ENCODE results near the gene SLC1A4.
A peak's percentile ranks its signal among the peaks of the same experiment; 100 is the strongest.

SLC1A4 gene

DNA sequence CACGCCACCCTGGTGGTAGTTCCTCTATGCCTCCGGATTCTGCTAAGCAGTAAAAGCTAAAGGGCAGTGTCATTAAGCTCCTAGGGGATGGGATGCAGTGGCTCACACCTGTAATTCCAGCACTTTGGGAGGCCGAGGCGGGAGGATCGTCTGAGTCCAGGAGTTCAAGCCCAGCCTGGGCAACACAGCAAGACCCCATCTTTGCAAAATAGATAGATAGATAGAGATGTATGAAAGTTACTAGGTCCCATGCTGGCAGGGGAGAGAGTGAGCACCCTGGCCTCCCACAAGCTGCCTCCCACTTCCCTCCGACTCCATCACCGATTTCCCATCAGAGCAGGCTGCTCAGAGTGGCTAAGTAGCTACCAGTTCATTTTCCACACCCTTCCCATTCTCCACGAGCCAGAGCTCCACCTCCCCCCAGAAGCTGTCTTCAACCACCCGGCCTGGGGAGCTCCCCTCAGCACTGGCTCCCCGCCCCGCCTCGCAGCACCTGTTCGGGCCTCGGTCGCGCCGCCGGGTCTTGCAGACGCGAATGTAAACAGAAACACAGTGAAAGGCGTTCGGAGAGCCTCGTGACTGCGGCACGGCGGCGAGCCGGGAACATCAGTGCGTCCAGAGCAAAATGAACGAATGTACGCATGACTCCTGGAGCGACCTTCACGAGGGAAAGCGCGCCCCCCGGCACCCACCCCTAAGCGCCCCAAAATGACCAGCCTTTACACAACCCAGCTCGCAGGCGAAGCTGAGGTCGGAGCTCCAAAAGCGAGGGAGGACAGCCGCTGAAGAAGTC lies 66.4 kb downstream of the SLC1A4 start:
- peak in 1 of 2 experiments; percentile 49 for DNase-seq

GRCh38 chr2:65056215-65057053 lies 67.2 kb downstream of the SLC1A4 start, which contains the start of gene CEP68:
Gene CEP68 (plus strand): TSS chr2:65056416. CDS start chr2:65069445, 13,029 bp downstream.
- peak; percentile 92 to 96 for DNase-seq

GRCh38 chr2:65057054-65057375 lies 67.8 kb downstream of the SLC1A4 start:
- DNase-seq: no peak

GRCh38 chr2:65057391-65058052 lies 68.3 kb downstream of the SLC1A4 start:
- peak in 1 of 2 experiments; percentile 66 for DNase-seq

DNA sequence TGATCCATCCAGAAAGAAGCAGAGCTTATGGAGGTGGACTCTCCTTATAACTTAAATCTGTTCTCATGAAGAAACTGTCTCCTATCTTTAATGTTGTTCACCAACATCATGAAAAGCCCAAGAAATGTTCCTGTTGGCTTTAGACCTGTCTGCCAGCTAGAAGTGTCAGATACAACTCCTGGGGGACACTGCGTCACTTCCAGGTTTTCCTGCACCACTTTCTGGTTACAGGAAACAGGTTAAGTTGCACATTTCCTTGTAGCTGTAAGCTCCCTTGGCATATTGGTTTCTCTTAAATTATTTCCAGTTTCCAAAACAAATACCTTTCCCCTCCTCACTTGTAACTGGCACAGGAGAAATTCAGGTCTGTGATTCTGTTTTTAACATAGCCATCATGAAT lies 69.9 kb downstream of the SLC1A4 start:
- no peak for DNase-seq

DNA sequence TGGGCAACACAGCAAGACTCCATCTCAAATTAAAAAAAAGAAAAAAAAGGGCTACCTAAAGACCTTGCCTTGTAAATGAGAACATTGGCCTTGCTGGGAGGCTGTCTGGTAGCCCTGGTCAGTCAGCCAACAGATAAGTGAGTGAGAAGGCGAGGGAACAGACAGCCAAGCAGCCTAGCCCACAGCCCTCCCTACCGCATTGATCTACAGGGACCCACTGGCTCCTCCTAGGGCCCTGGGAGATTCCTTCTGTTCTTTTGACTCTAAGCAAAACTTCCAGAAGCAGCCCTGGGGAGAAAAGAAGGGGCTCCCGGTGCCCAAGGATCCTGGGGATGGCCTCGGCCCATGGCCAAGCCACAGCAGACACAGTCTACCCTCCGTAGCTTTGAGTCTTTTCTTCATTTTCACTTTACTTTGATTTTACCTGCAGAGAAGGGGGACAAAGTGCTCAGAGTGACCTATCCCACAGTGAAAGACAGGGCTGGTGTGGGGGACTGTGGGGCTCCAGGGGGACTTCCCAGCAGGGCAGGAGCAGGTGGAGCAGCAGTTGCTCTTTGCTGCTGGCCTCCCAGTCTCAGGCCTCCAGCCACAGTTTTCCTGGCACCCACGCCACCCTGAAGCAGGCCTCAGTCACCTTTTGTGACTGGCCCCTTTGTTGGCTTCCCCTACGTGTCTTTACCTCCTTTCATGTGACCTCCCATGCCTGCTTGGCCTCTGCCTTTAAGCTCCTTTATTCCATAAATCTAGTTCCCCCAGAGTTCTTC lies 72.1 kb downstream of the SLC1A4 start:
- no peak for DNase-seq

- DNase-seq: no peak
These were observed 72.7 kb downstream of the SLC1A4 start for GRCh38 chr2:65061910-65062339.

DNA sequence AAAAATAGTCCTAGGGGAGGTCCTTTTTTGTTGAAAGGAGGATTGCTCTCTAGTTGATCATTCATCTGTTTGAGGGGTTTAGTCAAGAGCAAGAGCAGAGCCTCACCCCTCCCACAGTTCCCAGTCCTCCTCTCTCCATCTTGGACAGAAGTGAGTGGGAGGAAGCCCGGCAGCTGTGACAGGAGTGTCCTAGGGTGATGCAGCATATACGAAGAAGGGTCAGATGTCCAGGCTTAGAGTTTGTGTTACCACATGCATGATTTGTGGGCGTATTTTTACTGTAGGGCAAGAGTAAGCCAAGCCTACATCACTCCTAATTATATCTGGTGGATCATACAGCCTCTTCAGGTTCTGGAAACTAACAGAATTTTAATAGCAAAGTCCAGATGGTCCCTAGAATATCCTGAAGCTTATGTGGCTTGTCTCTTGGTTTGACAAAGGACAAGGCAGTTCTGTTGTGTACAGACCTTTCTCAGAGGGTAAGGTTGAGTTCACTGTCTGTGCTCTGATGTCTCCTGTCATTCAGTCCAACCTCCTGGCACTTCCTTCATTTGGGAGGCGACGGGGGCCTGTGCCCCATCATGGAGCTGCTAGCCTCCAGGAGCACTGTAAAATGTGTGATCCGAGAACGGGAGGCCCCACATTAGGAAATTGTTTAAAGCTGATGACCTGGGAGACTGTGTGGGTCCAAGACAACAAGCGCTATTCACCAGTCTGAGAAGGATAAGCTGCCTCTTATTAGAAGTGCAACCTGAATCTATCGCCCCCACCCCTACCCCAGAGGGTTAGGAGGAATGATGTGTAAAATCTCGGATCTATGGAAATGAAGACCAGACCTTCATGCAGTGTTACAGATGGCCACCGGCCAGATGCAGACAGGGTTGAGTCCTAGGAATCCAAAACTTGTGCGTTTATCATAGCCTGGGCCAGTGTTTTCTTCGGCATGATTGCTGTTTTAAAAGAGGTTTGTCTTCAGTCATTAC lies 73.9 kb downstream of the SLC1A4 start:
- DNase-seq: no peak

- peak in 1 of 2 experiments; percentile 30 for DNase-seq
These were observed 75.7 kb downstream of the SLC1A4 start for GRCh38 chr2:65064728-65065552.

GRCh38 chr2:65067806-65068553 lies 78.8 kb downstream of the SLC1A4 start:
- no peak for DNase-seq

DNA sequence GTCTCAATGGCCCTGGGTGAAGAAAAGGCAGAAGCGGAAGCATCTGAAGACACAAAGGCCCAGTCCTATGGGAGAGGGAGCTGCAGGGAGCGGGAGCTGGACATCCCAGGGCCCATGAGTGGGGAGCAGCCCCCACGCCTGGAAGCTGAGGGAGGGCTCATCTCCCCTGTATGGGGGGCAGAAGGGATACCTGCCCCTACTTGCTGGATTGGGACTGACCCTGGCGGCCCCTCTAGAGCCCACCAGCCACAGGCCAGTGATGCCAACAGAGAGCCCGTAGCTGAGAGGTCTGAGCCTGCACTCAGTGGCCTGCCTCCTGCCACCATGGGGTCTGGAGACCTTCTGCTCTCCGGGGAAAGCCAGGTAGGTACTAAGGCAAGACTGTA lies 80.2 kb downstream of the SLC1A4 start:
- no peak for DNase-seq

GRCh38 chr2:65070172-65070830 lies 81.1 kb downstream of the SLC1A4 start:
- no peak for DNase-seq

- DNase-seq: no peak
These were observed 81.7 kb downstream of the SLC1A4 start for GRCh38 chr2:65070856-65071255.

- DNase-seq: no peak
These were observed 82.4 kb downstream of the SLC1A4 start for GRCh38 chr2:65071499-65072180.

DNA sequence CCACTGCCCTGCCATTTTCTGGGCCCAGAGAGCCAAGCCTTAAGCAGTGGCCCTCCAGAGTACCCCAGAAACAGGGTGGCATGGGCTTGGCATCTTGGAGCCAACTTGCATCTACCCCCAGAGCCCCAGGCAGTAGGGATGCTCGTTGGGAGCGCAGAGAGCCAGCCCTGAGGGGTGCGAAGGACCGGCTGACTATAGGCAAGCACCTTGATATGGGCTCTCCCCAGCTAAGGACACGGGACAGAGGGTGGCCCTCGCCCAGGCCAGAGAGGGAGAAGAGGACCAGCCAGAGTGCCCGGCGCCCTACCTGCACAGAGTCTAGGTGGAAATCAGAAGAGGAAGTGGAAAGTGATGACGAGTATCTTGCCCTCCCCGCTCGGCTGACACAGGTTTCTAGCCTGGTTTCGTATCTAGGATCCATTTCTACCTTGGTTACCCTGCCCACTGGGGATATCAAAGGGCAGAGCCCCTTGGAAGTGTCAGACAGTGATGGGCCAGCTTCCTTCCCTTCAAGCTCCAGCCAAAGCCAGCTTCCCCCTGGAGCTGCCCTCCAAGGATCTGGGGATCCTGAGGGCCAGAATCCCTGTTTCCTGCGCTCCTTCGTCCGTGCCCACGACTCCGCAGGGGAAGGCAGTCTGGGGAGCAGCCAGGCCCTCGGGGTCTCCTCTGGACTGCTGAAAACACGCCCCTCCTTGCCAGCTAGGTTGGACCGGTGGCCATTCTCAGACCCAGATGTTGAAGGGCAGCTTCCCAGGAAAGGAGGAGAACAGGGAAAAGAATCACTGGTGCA lies 83.2 kb downstream of the SLC1A4 start:
- no peak for DNase-seq

Data from stimulated activated CD4-positive, alpha-beta T cell treated with anti-CD3 and anti-CD28 coated beads, Interleukin-4, amount 100 ng/mL, for 4 hours (primary cell).